CD4-positive, CD25-positive, alpha-beta regulatory T cell (primary cell): ENCODE measurements around the gene TRAF4. TPM values are rescaled to one million over a fixed set of nuclear protein-coding genes. Genes with fewer than 3 reads are reported as not detected.

Experiments used
- ATAC-seq, 2 donors: fragments of 150-1000 bp; cut with Tn5 transposase; one replicate each; pipeline ENCODE4 v1.10.0; 2021; ENCODE audit warnings: low read depth in 2 of 2, moderate number of reproducible peaks in 2 of 2, moderate library complexity in 1 of 2
- DNase-seq, 3 donors: peaks; one replicate each; pipeline versions ENCODE4 v3.0.0 to v3.0.0-alpha.2; 2012 to 2022; ENCODE audit warnings: mixed read lengths in 1 of 3
- H3K27ac ChIP-seq: one replicate; pipeline ENCODE4 v1.7.0; 2013; ENCODE audit warnings: mild to moderate bottlenecking, low read length; ENCODE audit not compliant: insufficient read depth, poor library complexity, severe bottlenecking
- H3K27me3 ChIP-seq: one replicate; pipeline ENCODE4 v1.7.0; 2013; ENCODE audit warnings: low read length; ENCODE audit not compliant: control insufficient read depth, insufficient read depth
- H3K36me3 ChIP-seq: one replicate; pipeline ENCODE4 v1.7.0; 2013; ENCODE audit warnings: mild to moderate bottlenecking, low read length, moderate library complexity; ENCODE audit not compliant: control insufficient read depth, insufficient read depth
- H3K4me1 ChIP-seq: 2 replicates; pipeline ENCODE4 v1.7.0; 2013; ENCODE audit warnings: mild to moderate bottlenecking, low read length; ENCODE audit not compliant: insufficient read depth, control insufficient read depth, poor library complexity, severe bottlenecking
- H3K4me3 ChIP-seq: one replicate; pipeline ENCODE4 v1.7.0; 2013; ENCODE audit warnings: low read depth, mild to moderate bottlenecking, low read length, moderate library complexity
- H3K9me3 ChIP-seq, 2 experiments: 1 replicate in 1 of 2; 2 replicates in 1 of 2; pipeline ENCODE4 v1.7.0; 2013; ENCODE audit warnings: low read length in 2 of 2, mild to moderate bottlenecking in 1 of 2, moderate library complexity in 1 of 2; ENCODE audit not compliant: control insufficient read depth in 2 of 2
- H3K27ac Mint-ChIP-seq, 3 donors: one replicate each; pipeline ENCODE4 v1.8.0; 2020 to 2022; ENCODE audit warnings: mild to moderate bottlenecking in 3 of 3, mixed read lengths in 3 of 3, moderate library complexity in 2 of 3
- H3K27me3 Mint-ChIP-seq: one replicate; pipeline ENCODE4 v1.8.0; 2022; ENCODE audit warnings: mild to moderate bottlenecking, mixed read lengths
- H3K36me3 Mint-ChIP-seq: one replicate; pipeline ENCODE4 v1.8.0; 2020; ENCODE audit warnings: mixed read lengths
- H3K4me1 Mint-ChIP-seq, 4 donors: one replicate each; pipeline ENCODE4 v1.8.0; 2020 to 2022; ENCODE audit warnings: mixed read lengths in 4 of 4, mild to moderate bottlenecking in 1 of 4
- H3K4me3 Mint-ChIP-seq, 4 donors: one replicate each; pipeline ENCODE4 v1.8.0; 2020 to 2022; ENCODE audit warnings: mild to moderate bottlenecking in 4 of 4, mixed read lengths in 4 of 4, moderate library complexity in 3 of 4
- H3K9me3 Mint-ChIP-seq, 7 donors: one replicate each; pipeline ENCODE4 v1.8.0; 2020 to 2022; ENCODE audit warnings: mixed read lengths in 7 of 7, mild to moderate bottlenecking in 3 of 7, moderate library complexity in 2 of 7
- polyA plus RNA-seq, 4 donors: library from polyadenylated mRNA; unstranded; fragments of 300-500 nt; fragmentation: Illumina TruSeq; gene quantifications; one replicate each; pipeline ENCODE4 v1.2.3, GENCODE V29; 2021
- total RNA-seq: library from RNA; stranded (reverse); gene quantifications from one replicate; pipeline ENCODE4 v1.2.3, GENCODE V29; 2022

TRAF4 gene
- total and polyA plus RNA-seq, 5 donors from 2014 or later: 1.1 to 320 (median 2.1) TPM

- H3K36me3 Mint-ChIP-seq: no peaks in the 10 kb centered on the region
- peaks cover 16% of the 10 kb centered on the region for H3K27me3 Mint-ChIP-seq
- H3K9me3 Mint-ChIP-seq: no peaks in the 10 kb centered on the region
- ATAC-seq (peak; percentile 89 to 90), DNase-seq (peak; percentile 84 to 88 (median 86))
- peaks cover 0 to 26% (median 11%) of the 10 kb centered on the region in 4 donors for H3K4me1 Mint-ChIP-seq
- H3K4me3 ChIP-seq: peak overlapping the region; percentile 51
- peak overlapping the region; percentile 74 for H3K27ac ChIP-seq
- H3K4me3 Mint-ChIP-seq: peak overlapping the region; percentile 87 to 97 (median 92)
- peaks cover 20% of the 10 kb centered on the region for H3K4me1 ChIP-seq
- H3K9me3 ChIP-seq: no peaks in the 10 kb centered on the region
- peak overlapping the region; percentile 93 to 97 (median 93) for H3K27ac Mint-ChIP-seq
- peaks cover 7% of the 10 kb centered on the region for H3K27me3 ChIP-seq
- H3K36me3 ChIP-seq: no peaks in the 10 kb centered on the region
Measured at GRCh38 chr17:28710861-28711722, 32.7 kb upstream of the TRAF4 start.

GRCh38 chr17:28711723-28712031 lies 32.1 kb upstream of the TRAF4 start, which contains the start of gene PROCA1:
Gene PROCA1 (minus strand): TSS chr17:28711888. CDS start chr17:28711660, 228 bp downstream.
- peak within 1 kb of the TSS; percentile 51 for H3K4me3 ChIP-seq
- no peaks in the 10 kb centered on the region for H3K9me3 ChIP-seq
- ATAC-seq: peak; percentile 27 to 45
- peaks cover 20% of the 10 kb centered on the region for H3K4me1 ChIP-seq
- no peaks in the 10 kb centered on the region for H3K36me3 ChIP-seq
- H3K9me3 Mint-ChIP-seq: no peaks in the 10 kb centered on the region
- DNase-seq: peak in 1 of 3 donors; percentile 40
- H3K36me3 Mint-ChIP-seq: no peaks in the 10 kb centered on the region
- H3K4me1 Mint-ChIP-seq: peaks cover 0 to 26% (median 11%) of the 10 kb centered on the region in 4 donors
- H3K27me3 ChIP-seq: peaks cover 11% of the 10 kb centered on the region
- H3K27ac Mint-ChIP-seq: peak within 1 kb of the TSS; percentile 93 to 97 (median 93)
- peaks cover 22% of the 10 kb centered on the region for H3K27me3 Mint-ChIP-seq
- H3K4me3 Mint-ChIP-seq: peak within 1 kb of the TSS; percentile 87 to 97 (median 92)
- H3K27ac ChIP-seq: peak within 1 kb of the TSS; percentile 74

GRCh38 chr17:28712032-28712704 lies 31.6 kb upstream of the TRAF4 start:
- peak; percentile 27 to 32 for ATAC-seq
- Histone ChIP-seq H3K4me3 (peak overlapping the region; percentile 51), H3K27me3 (peaks cover 11% of the 10 kb centered on the region), H3K36me3 (no peaks in the 10 kb centered on the region), H3K9me3 (no peaks in the 10 kb centered on the region), H3K27ac (peak overlapping the region; percentile 74), H3K4me1 (peaks cover 20% of the 10 kb centered on the region)
- peak overlapping the region; percentile 87 to 97 (median 92) for H3K4me3 Mint-ChIP-seq
- H3K9me3 Mint-ChIP-seq: no peaks in the 10 kb centered on the region
- DNase-seq: peak; percentile 49 to 77 (median 57)
- peaks cover 22% of the 10 kb centered on the region for H3K27me3 Mint-ChIP-seq
- no peaks in the 10 kb centered on the region for H3K36me3 Mint-ChIP-seq
- peaks cover 0 to 25% (median 11%) of the 10 kb centered on the region in 4 donors for H3K4me1 Mint-ChIP-seq
- H3K27ac Mint-ChIP-seq: peak overlapping the region; percentile 93 to 97 (median 93)

- H3K4me1 Mint-ChIP-seq: peaks cover 0 to 19% (median 11%) of the 10 kb centered on the region in 4 donors
- H3K36me3 Mint-ChIP-seq: no peaks in the 10 kb centered on the region
- peak overlapping the region in 2 of 3 donors; percentile 93 to 97 for H3K27ac Mint-ChIP-seq
- no peak for ATAC-seq
- Histone ChIP-seq H3K9me3 (no peaks in the 10 kb centered on the region), H3K27ac (peak overlapping the region; percentile 74), H3K4me1 (peaks cover 20% of the 10 kb centered on the region), H3K36me3 (no peaks in the 10 kb centered on the region), H3K4me3 (no peak overlapping the region), H3K27me3 (peaks cover 11% of the 10 kb centered on the region)
- peaks cover 23% of the 10 kb centered on the region for H3K27me3 Mint-ChIP-seq
- no peaks in the 10 kb centered on the region for H3K9me3 Mint-ChIP-seq
- peak overlapping the region; percentile 87 to 97 (median 92) for H3K4me3 Mint-ChIP-seq
- DNase-seq: no peak
Measured at GRCh38 chr17:28712705-28713415, 31.0 kb upstream of the TRAF4 start.

GRCh38 chr17:28714281-28714680 lies 29.5 kb upstream of the TRAF4 start:
- no peak overlapping the region for H3K4me3 ChIP-seq
- peaks cover 25% of the 10 kb centered on the region for H3K4me1 ChIP-seq
- H3K4me1 Mint-ChIP-seq: peaks cover 2 to 31% (median 18%) of the 10 kb centered on the region in 4 donors
- peak overlapping the region in 1 of 4 donors; percentile 71 for H3K4me3 Mint-ChIP-seq
- no peaks in the 10 kb centered on the region for H3K9me3 ChIP-seq
- no peaks in the 10 kb centered on the region for H3K9me3 Mint-ChIP-seq
- H3K27ac ChIP-seq: no peak overlapping the region
- peaks cover 34% of the 10 kb centered on the region for H3K27me3 Mint-ChIP-seq
- no peak overlapping the region for H3K27ac Mint-ChIP-seq
- no peaks in the 10 kb centered on the region for H3K36me3 Mint-ChIP-seq
- DNase-seq: no peak
- H3K27me3 ChIP-seq: peaks cover 11% of the 10 kb centered on the region
- H3K36me3 ChIP-seq: no peaks in the 10 kb centered on the region
- ATAC-seq: no peak

- H3K4me3 Mint-ChIP-seq: peak overlapping the region in 1 of 4 donors; percentile 71
- H3K27ac Mint-ChIP-seq: no peak overlapping the region
- H3K27ac ChIP-seq: no peak overlapping the region
- H3K9me3 ChIP-seq: no peaks in the 10 kb centered on the region
- H3K4me1 ChIP-seq: peaks cover 27% of the 10 kb centered on the region
- peaks cover 6% of the 10 kb centered on the region for H3K36me3 Mint-ChIP-seq
- no peaks in the 10 kb centered on the region for H3K36me3 ChIP-seq
- no peak overlapping the region for H3K4me3 ChIP-seq
- H3K27me3 Mint-ChIP-seq: peaks cover 41% of the 10 kb centered on the region
- no peaks in the 10 kb centered on the region for H3K9me3 Mint-ChIP-seq
- H3K27me3 ChIP-seq: peaks cover 11% of the 10 kb centered on the region
- peaks cover 4 to 41% (median 23%) of the 10 kb centered on the region in 4 donors for H3K4me1 Mint-ChIP-seq
- no peak for ATAC-seq
- DNase-seq: no peak
Measured at GRCh38 chr17:28715217-28715616, 28.6 kb upstream of the TRAF4 start.
